CD4-positive, alpha-beta T cell (primary cell): ENCODE data around the gene HERPUD2. TPM values are rescaled to one million over a fixed set of nuclear protein-coding genes. Genes with fewer than 3 reads are reported as not detected.
A peak's percentile ranks its signal among the peaks of the same experiment; 100 is the strongest.

Experiments used
- ATAC-seq: fragments of 200-7000 bp; cut with Tn5 transposase; one replicate; pipeline ENCODE4 v1.10.0; 2022; ENCODE audit warnings: mild to moderate bottlenecking; ENCODE audit not compliant: poor library complexity
- CTCF ChIA-PET: fragments of 350-600 bp; sonication (Branson Sonifier 250); formaldehyde crosslinking; loops from one replicate; lab custom pipeline; 2021; ENCODE audit warnings: antibody characterized with exemption, inconsistent platforms; lab: Charles Lee
- POLR2A ChIA-PET: fragments of 350-600 bp; sonication (Branson Sonifier 250); formaldehyde crosslinking; loops from one replicate; lab custom pipeline; 2021; ENCODE audit warnings: antibody characterized with exemption, inconsistent platforms; lab: Charles Lee
- DNase-seq, 14 experiments: peaks; one replicate each; pipeline ENCODE4 v3.0.0-alpha.2; 2013 to 2020; ENCODE audit warnings: mixed read lengths in 2 of 14
- H3K27ac ChIP-seq, 2 donors: one replicate each; pipeline versions ENCODE4 v1.5.1 to v1.7.0; 2013; ENCODE audit warnings: low read length in 2 of 2, low read depth in 1 of 2, mild to moderate bottlenecking in 1 of 2
- H3K27me3 ChIP-seq, 2 experiments: 1 replicate in 1 of 2; 2 replicates in 1 of 2; pipeline versions ENCODE4 v1.6.1 to v1.7.0; 2013; ENCODE audit warnings: low read length in 2 of 2, control low read depth in 1 of 2, mild to moderate bottlenecking in 1 of 2, moderate library complexity in 1 of 2; ENCODE audit not compliant: insufficient read depth in 2 of 2, control insufficient read depth in 1 of 2
- H3K36me3 ChIP-seq: one replicate; pipeline ENCODE4 v1.6.1; 2013; ENCODE audit warnings: low read length, control low read depth; ENCODE audit not compliant: insufficient read depth
- H3K4me1 ChIP-seq: one replicate; pipeline ENCODE4 v1.6.1; 2013; ENCODE audit warnings: low read length, control low read depth; ENCODE audit not compliant: insufficient read depth
- H3K4me3 ChIP-seq: one replicate; pipeline ENCODE4 v1.5.1; 2013; ENCODE audit warnings: mild to moderate bottlenecking, low read length, moderate library complexity
- H3K9me3 ChIP-seq, 2 experiments: 1 replicate in 1 of 2; 2 replicates in 1 of 2; pipeline versions ENCODE4 v1.6.1 to v1.7.0; 2013; ENCODE audit warnings: low read length in 2 of 2, mild to moderate bottlenecking in 2 of 2, control low read depth in 1 of 2, moderate library complexity in 1 of 2; ENCODE audit not compliant: control insufficient read depth in 1 of 2, insufficient read depth in 1 of 2
- H3K27ac Mint-ChIP-seq: one replicate; pipeline ENCODE4 v1.8.0; 2020; ENCODE audit warnings: mixed read lengths
- H3K27me3 Mint-ChIP-seq: one replicate; pipeline ENCODE4 v1.8.0; 2021; ENCODE audit warnings: mixed read lengths
- H3K36me3 Mint-ChIP-seq: one replicate; pipeline ENCODE4 v1.8.0; 2021; ENCODE audit warnings: low read depth, mixed read lengths
- H3K4me1 Mint-ChIP-seq: one replicate; pipeline ENCODE4 v1.8.0; 2021; ENCODE audit warnings: low read depth, mixed read lengths
- H3K4me3 Mint-ChIP-seq: one replicate; pipeline ENCODE4 v1.8.0; 2020; ENCODE audit warnings: mild to moderate bottlenecking, mixed read lengths
- H3K9me3 Mint-ChIP-seq: one replicate; pipeline ENCODE4 v1.8.0; 2020; ENCODE audit warnings: mixed read lengths
- CTCF ChIP-seq: fragments of 200-600 bp; IDR thresholded peaks from one replicate; pipeline ENCODE4 v1.8.0; 2022; ENCODE audit warnings: antibody characterized with exemption, mild to moderate bottlenecking
- intact Hi-C, 2 experiments: fragments of 100-400 bp; cut with DNase I in 1 of 2; cut with micrococcal nuclease in 1 of 2; formaldehyde crosslinking; loops; one replicate each; pipeline versions ENCODE4 v1.15.1 to v1.9.0; 2023 to 2025; cut with DNase I, micrococcal nuclease
- total RNA-seq, 174 experiments: library from RNA in 2 of 174; stranded (reverse) in 2 of 174; gene quantifications; one replicate each; pipeline ENCODE4 v1.2.3 and lab custom pipeline; 2021 to 2026

HERPUD2 gene
- total RNA-seq, 2 experiments from 2014 or later, result 113 to 127 TPM

GRCh38 chr7:35729061-35729783 lies 34.3 kb upstream of the HERPUD2 start:
- H3K27ac Mint-ChIP-seq, result no peak overlapping the region
- intact Hi-C loops, result loop anchor here in 1 of 2 experiments (5.0 kb wide), 1 partner anchor 52 kb away; no protein-coding TSS in a partner anchor
- Histone ChIP-seq H3K27me3 (no peaks in the 10 kb centered on the region), H3K4me3 (no peak overlapping the region), H3K36me3 (no peaks in the 10 kb centered on the region), H3K4me1 (peaks cover 52% of the 10 kb centered on the region), H3K27ac (peak overlapping the region in 1 of 2 donors; percentile 3), H3K9me3 (no peaks in the 10 kb centered on the region)
- ChIA-PET CTCF (interaction anchor here (0.6 to 2.2 kb wide), 3 partner anchors 20 to 72 kb away, joined by 3 to 5 read pairs (median 4); partner anchors contain the start of gene SEPTIN7), POLR2A (interaction anchor here (0.7 to 1.5 kb wide), 2 partner anchors 37 to 72 kb away, joined by 3 to 5 read pairs; partner anchors contain the start of gene SEPTIN7)
- H3K36me3 Mint-ChIP-seq, result no peaks in the 10 kb centered on the region
- no peak for TF ChIP-seq CTCF
- DNase-seq, result peak in 5 of 14 experiments; percentile 7 to 72 (median 57)
- no peaks in the 10 kb centered on the region for H3K27me3 Mint-ChIP-seq
- H3K4me3 Mint-ChIP-seq, result no peak overlapping the region
- H3K9me3 Mint-ChIP-seq, result no peaks in the 10 kb centered on the region
- peaks cover 57% of the 10 kb centered on the region for H3K4me1 Mint-ChIP-seq
- ATAC-seq, result no peak

GRCh38 chr7:35728412-35729060 lies 33.6 kb upstream of the HERPUD2 start:
- no peak for TF ChIP-seq CTCF
- Histone ChIP-seq H3K27ac (no peak overlapping the region), H3K9me3 (no peaks in the 10 kb centered on the region), H3K4me1 (peaks cover 55% of the 10 kb centered on the region), H3K4me3 (no peak overlapping the region), H3K36me3 (no peaks in the 10 kb centered on the region), H3K27me3 (no peaks in the 10 kb centered on the region)
- Mint-ChIP-seq H3K4me3 (no peak overlapping the region), H3K4me1 (peaks cover 63% of the 10 kb centered on the region), H3K27me3 (no peaks in the 10 kb centered on the region), H3K27ac (no peak overlapping the region), H3K36me3 (no peaks in the 10 kb centered on the region), H3K9me3 (no peaks in the 10 kb centered on the region)
- ChIA-PET CTCF (interaction anchor here (0.6 to 2.2 kb wide), 4 partner anchors 19 to 73 kb away, joined by 3 to 5 read pairs (median 4); partner anchors contain the start of gene SEPTIN7), POLR2A (interaction anchor here (1.3 to 1.5 kb wide), 2 partner anchors 73 kb away, joined by 3 to 5 read pairs; partner anchors contain the start of gene SEPTIN7)
- intact Hi-C loops, result loop anchor here in 1 of 2 experiments (5.0 kb wide), 1 partner anchor 51 kb away; no protein-coding TSS in a partner anchor
- DNase-seq, result no peak
- no peak for ATAC-seq

GRCh38 chr7:35727571-35727970 lies 32.6 kb upstream of the HERPUD2 start:
- intact Hi-C loops, result loop anchor here in 1 of 2 experiments (5.0 kb wide), 1 partner anchor 50 kb away; no protein-coding TSS in a partner anchor
- no peak overlapping the region for H3K4me3 Mint-ChIP-seq
- no peak overlapping the region for H3K27ac Mint-ChIP-seq
- ChIA-PET CTCF (interaction anchor here (1.1 to 2.2 kb wide), 2 partner anchors 18 to 74 kb away, joined by 3 to 5 read pairs; partner anchors contain the start of gene SEPTIN7), POLR2A (interaction anchor here (1.3 kb wide), 1 partner anchor 74 kb away, joined by 3 read pairs; the partner anchor contains the start of gene SEPTIN7)
- DNase-seq (peak in 3 of 14 experiments; percentile 10 to 44 (median 28)), ATAC-seq (no peak)
- Histone ChIP-seq H3K4me1 (peaks cover 55% of the 10 kb centered on the region), H3K27ac (no peak overlapping the region), H3K36me3 (no peaks in the 10 kb centered on the region), H3K4me3 (no peak overlapping the region), H3K9me3 (no peaks in the 10 kb centered on the region), H3K27me3 (no peaks in the 10 kb centered on the region)
- no peaks in the 10 kb centered on the region for H3K36me3 Mint-ChIP-seq
- H3K4me1 Mint-ChIP-seq, result peaks cover 73% of the 10 kb centered on the region
- H3K9me3 Mint-ChIP-seq, result no peaks in the 10 kb centered on the region
- H3K27me3 Mint-ChIP-seq, result no peaks in the 10 kb centered on the region
- TF ChIP-seq CTCF, result no peak
